CD4-positive, alpha-beta T cell (primary cell): Measurements from ENCODE around the gene TAB3. TPM values are rescaled to one million over a fixed set of nuclear protein-coding genes. Genes with fewer than 3 reads are reported as not detected.

Source experiments
- ATAC-seq: fragments of 200-7000 bp; cut with Tn5 transposase; one replicate; pipeline ENCODE4 v1.10.0; 2022; ENCODE audit warnings: mild to moderate bottlenecking; ENCODE audit not compliant: poor library complexity
- CTCF ChIA-PET: fragments of 350-600 bp; sonication (Branson Sonifier 250); formaldehyde crosslinking; loops from one replicate; lab custom pipeline; 2021; ENCODE audit warnings: antibody characterized with exemption, inconsistent platforms; lab: Charles Lee
- POLR2A ChIA-PET: fragments of 350-600 bp; sonication (Branson Sonifier 250); formaldehyde crosslinking; loops from one replicate; lab custom pipeline; 2021; ENCODE audit warnings: antibody characterized with exemption, inconsistent platforms; lab: Charles Lee
- DNase-seq, 14 experiments: peaks; one replicate each; pipeline ENCODE4 v3.0.0-alpha.2; 2013 to 2020; ENCODE audit warnings: mixed read lengths in 2 of 14
- H3K27ac ChIP-seq, 2 donors: one replicate each; pipeline versions ENCODE4 v1.5.1 to v1.7.0; 2013; ENCODE audit warnings: low read length in 2 of 2, low read depth in 1 of 2, mild to moderate bottlenecking in 1 of 2
- H3K27me3 ChIP-seq, 2 experiments: 1 replicate in 1 of 2; 2 replicates in 1 of 2; pipeline versions ENCODE4 v1.6.1 to v1.7.0; 2013; ENCODE audit warnings: low read length in 2 of 2, control low read depth in 1 of 2, mild to moderate bottlenecking in 1 of 2, moderate library complexity in 1 of 2; ENCODE audit not compliant: insufficient read depth in 2 of 2, control insufficient read depth in 1 of 2
- H3K36me3 ChIP-seq: one replicate; pipeline ENCODE4 v1.6.1; 2013; ENCODE audit warnings: low read length, control low read depth; ENCODE audit not compliant: insufficient read depth
- H3K4me1 ChIP-seq: one replicate; pipeline ENCODE4 v1.6.1; 2013; ENCODE audit warnings: low read length, control low read depth; ENCODE audit not compliant: insufficient read depth
- H3K4me3 ChIP-seq: one replicate; pipeline ENCODE4 v1.5.1; 2013; ENCODE audit warnings: mild to moderate bottlenecking, low read length, moderate library complexity
- H3K9me3 ChIP-seq, 2 experiments: 1 replicate in 1 of 2; 2 replicates in 1 of 2; pipeline versions ENCODE4 v1.6.1 to v1.7.0; 2013; ENCODE audit warnings: low read length in 2 of 2, mild to moderate bottlenecking in 2 of 2, control low read depth in 1 of 2, moderate library complexity in 1 of 2; ENCODE audit not compliant: control insufficient read depth in 1 of 2, insufficient read depth in 1 of 2
- H3K27ac Mint-ChIP-seq: one replicate; pipeline ENCODE4 v1.8.0; 2020; ENCODE audit warnings: mixed read lengths
- H3K27me3 Mint-ChIP-seq: one replicate; pipeline ENCODE4 v1.8.0; 2021; ENCODE audit warnings: mixed read lengths
- H3K36me3 Mint-ChIP-seq: one replicate; pipeline ENCODE4 v1.8.0; 2021; ENCODE audit warnings: low read depth, mixed read lengths
- H3K4me1 Mint-ChIP-seq: one replicate; pipeline ENCODE4 v1.8.0; 2021; ENCODE audit warnings: low read depth, mixed read lengths
- H3K4me3 Mint-ChIP-seq: one replicate; pipeline ENCODE4 v1.8.0; 2020; ENCODE audit warnings: mild to moderate bottlenecking, mixed read lengths
- H3K9me3 Mint-ChIP-seq: one replicate; pipeline ENCODE4 v1.8.0; 2020; ENCODE audit warnings: mixed read lengths
- CTCF ChIP-seq: fragments of 200-600 bp; IDR thresholded peaks from one replicate; pipeline ENCODE4 v1.8.0; 2022; ENCODE audit warnings: antibody characterized with exemption, mild to moderate bottlenecking
- intact Hi-C, 2 experiments: fragments of 100-400 bp; cut with DNase I in 1 of 2; cut with micrococcal nuclease in 1 of 2; formaldehyde crosslinking; loops; one replicate each; pipeline versions ENCODE4 v1.15.1 to v1.9.0; 2023 to 2025; cut with DNase I, micrococcal nuclease
- total RNA-seq, 174 experiments: library from RNA in 2 of 174; stranded (reverse) in 2 of 174; gene quantifications; one replicate each; pipeline ENCODE4 v1.2.3 and lab custom pipeline; 2021 to 2026

Gene TAB3
- total RNA-seq, 2 experiments from 2014 or later = 24.7 to 25.6 TPM

- POLR2A ChIA-PET = no interaction called here
- Histone ChIP-seq H3K4me3 (no peak overlapping the region), H3K27me3 (no peaks in the 10 kb centered on the region), H3K4me1 (no peaks in the 10 kb centered on the region), H3K36me3 (no peaks in the 10 kb centered on the region), H3K9me3 (no peaks in the 10 kb centered on the region), H3K27ac (no peak overlapping the region)
- Mint-ChIP-seq H3K36me3 (no peaks in the 10 kb centered on the region), H3K4me3 (no peak overlapping the region), H3K9me3 (no peaks in the 10 kb centered on the region), H3K27me3 (peaks cover 3% of the 10 kb centered on the region), H3K27ac (no peak overlapping the region), H3K4me1 (no peaks in the 10 kb centered on the region)
- DNase-seq (no peak), ATAC-seq (no peak)
- CTCF ChIA-PET = no interaction called here
- TF ChIP-seq CTCF = no peak
- intact Hi-C loops = no loop called here
Observed at GRCh38 chrX:30812326-30812725, 76.7 kb downstream of the TAB3 start.

- intact Hi-C loops = no loop called here
- ChIA-PET POLR2A (no interaction called here), CTCF (no interaction called here)
- H3K36me3 ChIP-seq = no peaks in the 10 kb centered on the region
- H3K27ac ChIP-seq = no peak overlapping the region
- Mint-ChIP-seq H3K36me3 (no peaks in the 10 kb centered on the region), H3K9me3 (no peaks in the 10 kb centered on the region), H3K27me3 (peaks cover 3% of the 10 kb centered on the region), H3K4me1 (no peaks in the 10 kb centered on the region), H3K27ac (no peak overlapping the region), H3K4me3 (no peak overlapping the region)
- ATAC-seq (no peak), DNase-seq (no peak)
- H3K4me1 ChIP-seq = no peaks in the 10 kb centered on the region
- H3K27me3 ChIP-seq = no peaks in the 10 kb centered on the region
- H3K9me3 ChIP-seq = peaks cover 0 to 8% of the 10 kb centered on the region in 2 experiments
- TF ChIP-seq CTCF = no peak
- no peak overlapping the region for H3K4me3 ChIP-seq
Observed at GRCh38 chrX:30806187-30806728, 82.8 kb downstream of the TAB3 start.

GRCh38 chrX:30804462-30804861 lies 84.6 kb downstream of the TAB3 start:
- no peak overlapping the region for H3K27ac ChIP-seq
- no peak overlapping the region for H3K4me3 ChIP-seq
- Mint-ChIP-seq H3K27me3 (peaks cover 3% of the 10 kb centered on the region), H3K9me3 (no peaks in the 10 kb centered on the region), H3K4me1 (no peaks in the 10 kb centered on the region), H3K27ac (no peak overlapping the region), H3K4me3 (no peak overlapping the region), H3K36me3 (no peaks in the 10 kb centered on the region)
- intact Hi-C loops = no loop called here
- TF ChIP-seq CTCF = no peak
- ATAC-seq = no peak
- no peaks in the 10 kb centered on the region for H3K4me1 ChIP-seq
- H3K9me3 ChIP-seq = peaks cover 0 to 9% of the 10 kb centered on the region in 2 experiments
- no peak for DNase-seq
- H3K27me3 ChIP-seq = no peaks in the 10 kb centered on the region
- H3K36me3 ChIP-seq = no peaks in the 10 kb centered on the region
- ChIA-PET POLR2A (no interaction called here), CTCF (no interaction called here)
